Liver (tissue), 9 donors: ENCODE results near the gene BPGM. TPM values are rescaled to one million over a fixed set of nuclear protein-coding genes. Genes with fewer than 3 reads are reported as not detected.

Source experiments
- DNase-seq: peaks from one replicate; pipeline ENCODE4 v3.0.0-alpha.2; 2017; ENCODE audit warnings: low spot score
- H3K27ac ChIP-seq, 2 donors: one replicate each; pipeline ENCODE4 v1.7.0; 2013; ENCODE audit warnings: inconsistent platforms in 2 of 2, low read length in 2 of 2, control low read depth in 1 of 2, low read depth in 1 of 2, mild to moderate bottlenecking in 1 of 2
- H3K27me3 ChIP-seq, 4 donors: one replicate each; pipeline versions ENCODE4 v1.6.1 to v1.7.0; 2013; ENCODE audit warnings: low read length in 3 of 4, inconsistent platforms in 1 of 4, mild to moderate bottlenecking in 1 of 4, moderate library complexity in 1 of 4; ENCODE audit not compliant: control insufficient read depth in 4 of 4, insufficient read depth in 4 of 4
- H3K36me3 ChIP-seq, 4 donors: one replicate each; pipeline versions ENCODE4 v1.6.1 to v1.7.0; 2013; ENCODE audit warnings: low read length in 3 of 4, mild to moderate bottlenecking in 3 of 4, low read depth in 1 of 4, moderate library complexity in 1 of 4; ENCODE audit not compliant: control insufficient read depth in 4 of 4, insufficient read depth in 3 of 4
- H3K4me1 ChIP-seq, 4 donors: one replicate each; pipeline versions ENCODE4 v1.6.1 to v1.7.0; 2013; ENCODE audit warnings: low read length in 3 of 4, mild to moderate bottlenecking in 3 of 4, moderate library complexity in 1 of 4; ENCODE audit not compliant: control insufficient read depth in 4 of 4, insufficient read depth in 4 of 4
- H3K4me3 ChIP-seq, 3 donors: one replicate each; pipeline versions ENCODE4 v1.6.1 to v1.7.0; 2013; ENCODE audit warnings: low read length in 3 of 3, control low read depth in 1 of 3, low read depth in 1 of 3, mild to moderate bottlenecking in 1 of 3
- H3K9ac ChIP-seq, 2 donors: one replicate each; pipeline ENCODE4 v1.7.0; 2013; ENCODE audit warnings: low read length in 2 of 2, mild to moderate bottlenecking in 2 of 2, moderate library complexity in 2 of 2, control low read depth in 1 of 2, low read depth in 1 of 2
- H3K9me3 ChIP-seq, 4 donors: one replicate each; pipeline versions ENCODE4 v1.6.1 to v1.7.0; 2013; ENCODE audit warnings: low read length in 3 of 4; ENCODE audit not compliant: control insufficient read depth in 4 of 4
- CTCF ChIP-seq: fragments of 150-350 bp; IDR thresholded peaks from 2 replicates; pipeline ENCODE4 v1.5.1; 2017; ENCODE audit warnings: improper control_type of control experiment, low read depth, low read length; ENCODE audit not compliant: missing input control
- EGR1 ChIP-seq, 2 donors: IDR thresholded peaks; 2 replicates each; pipeline ENCODE4 v1.6.1; 2016 to 2018; ENCODE audit warnings: antibody characterized with exemption in 2 of 2, low read depth in 2 of 2
- FOXA1 ChIP-seq: IDR thresholded peaks from 2 replicates; pipeline ENCODE4 v1.6.1; 2016; ENCODE audit warnings: antibody characterized with exemption
- HNF4A ChIP-seq, 2 donors: conservative IDR thresholded peaks; 2 replicates each; pipeline ENCODE4 v1.6.1; 2016; ENCODE audit warnings: antibody characterized with exemption in 2 of 2, mild to moderate bottlenecking in 2 of 2
- JUND ChIP-seq, 2 donors: IDR thresholded peaks; 2 replicates each; pipeline ENCODE4 v1.6.1; 2016; ENCODE audit warnings: antibody characterized with exemption in 2 of 2
- MAX ChIP-seq: IDR thresholded peaks from 2 replicates; pipeline ENCODE4 v1.6.1; 2016; ENCODE audit warnings: antibody characterized with exemption
- NR2F2 ChIP-seq: IDR thresholded peaks from 2 replicates; pipeline ENCODE4 v1.6.1; 2016; ENCODE audit warnings: antibody characterized with exemption
- RAD21 ChIP-seq, 2 donors: IDR thresholded peaks; 2 replicates each; pipeline ENCODE4 v1.6.1; 2016; ENCODE audit warnings: antibody characterized with exemption in 2 of 2, mild to moderate bottlenecking in 2 of 2
- TAF1 ChIP-seq: conservative IDR thresholded peaks from 2 replicates; pipeline ENCODE4 v1.6.1; 2016; ENCODE audit warnings: antibody characterized with exemption, mild to moderate bottlenecking
- YY1 ChIP-seq: IDR thresholded peaks from 2 replicates; pipeline ENCODE4 v1.6.1; 2016; ENCODE audit warnings: antibody characterized with exemption, mild to moderate bottlenecking
- ZBTB33 ChIP-seq: IDR thresholded peaks from 2 replicates; pipeline ENCODE4 v1.6.1; 2016; ENCODE audit warnings: antibody characterized with exemption
- WGBS: extraction: QIAGEN DNeasy Blood & Tissue Kit; methylation state at CpG from one replicate; pipeline ENCODE4 v1.1.7; 2013; 5-methylcytosine and 5-hydroxymethylcytosine counted together
- polyA plus RNA-seq, 2 donors: library from polyadenylated mRNA; stranded (reverse) in 1 of 2; unstranded in 1 of 2; fragments of 200-250 nt in 1 of 2; fragments of >200 nt in 1 of 2; fragmentation: Nextera tagmentation in 1 of 2; extraction: Ambion mirVana in 1 of 2; gene quantifications; one replicate each; pipeline versions ENCODE4 v1.2.1 to v1.2.3, GENCODE V29; 2013 to 2015
- total RNA-seq, 2 donors: library from RNA; depleted of rRNA; stranded (reverse); fragments of >200 nt; gene quantifications; one replicate each; pipeline ENCODE4 v1.2.3, GENCODE V29; 2014
- TF ChIP-seq, protein P1 (sequence below): IDR thresholded peaks from 2 replicates; pipeline ENCODE4 v1.6.1; 2016; ENCODE audit warnings: antibody characterized with exemption
- TF ChIP-seq, protein P2 (sequence below): IDR thresholded peaks from 2 replicates; pipeline ENCODE4 v1.6.1; 2016; ENCODE audit warnings: antibody characterized with exemption, mild to moderate bottlenecking
- donor health status: healthy.
- donor health status: healthy.
- donor health status: healthy.
- donor health status: healthy.
- donor health status: healthy.

The BPGM gene
- total and polyA plus RNA-seq, 4 donors = 6.1 to 250 (median 7.6) TPM

DNA sequence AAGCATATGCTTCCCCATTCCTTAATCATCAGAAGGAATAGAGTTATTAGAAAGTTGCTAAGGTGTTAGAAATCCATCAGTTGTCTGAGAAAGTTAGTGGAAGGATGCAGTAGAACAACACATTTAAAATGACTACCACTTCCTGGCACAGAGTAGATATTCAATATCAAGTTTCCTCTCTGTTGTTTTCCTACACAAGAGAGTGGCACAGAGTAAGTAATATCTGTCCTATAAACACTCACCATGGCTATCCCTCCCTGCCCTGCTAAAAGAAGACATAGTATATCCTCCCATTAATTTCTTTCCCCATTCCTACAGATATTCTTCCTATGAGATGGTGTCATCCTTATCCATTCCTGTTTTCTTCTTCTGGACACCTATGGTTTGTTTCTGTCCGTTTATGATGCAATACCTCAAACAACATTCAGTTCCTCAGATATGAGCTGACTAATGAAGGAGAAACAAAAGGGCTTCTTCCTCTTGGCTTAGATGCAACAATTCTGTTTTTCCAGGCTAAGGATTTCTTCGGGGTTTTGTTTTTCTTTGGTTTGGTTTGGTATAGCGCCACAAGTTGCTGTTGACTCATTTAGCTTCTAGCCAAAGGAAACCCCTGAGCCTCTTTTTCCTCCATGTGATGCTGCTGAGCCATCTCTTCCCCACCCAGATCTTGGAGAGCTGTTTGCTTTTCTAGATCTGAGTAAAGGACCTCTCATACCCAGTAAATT is 32.9 kb upstream of the BPGM start:
- Histone ChIP-seq H3K36me3 (no peaks in the 10 kb centered on the region), H3K9me3 (no peaks in the 10 kb centered on the region), H3K9ac (no peak overlapping the region), H3K27ac (no peak overlapping the region), H3K4me1 (no peaks in the 10 kb centered on the region), H3K27me3 (peaks cover 0 to 5% (median 0%) of the 10 kb centered on the region in 4 donors), H3K4me3 (no peak overlapping the region)
- WGBS = 41% methylated on average over 3 of the region's 3 CpGs
- no peak for DNase-seq
- TF ChIP-seq EGR1 (IDR thresholded peaks at IDR 0.05; ENCODE audit: low read depth in 2 of 2) = no peak
- TF ChIP-seq CTCF = no peak
- no peak for TF ChIP-seq MAX
- TF ChIP-seq JUND (IDR thresholded peaks at IDR 0.05) = no peak
- no peak for TF ChIP-seq HNF4A (conservative IDR thresholded peaks at IDR 0.05)
- TF ChIP-seq FOXA1 = no peak
- no peak for TF ChIP-seq RAD21 (IDR thresholded peaks at IDR 0.05)
- no peak for TF ChIP-seq YY1
- TF ChIP-seq, protein P1, sequence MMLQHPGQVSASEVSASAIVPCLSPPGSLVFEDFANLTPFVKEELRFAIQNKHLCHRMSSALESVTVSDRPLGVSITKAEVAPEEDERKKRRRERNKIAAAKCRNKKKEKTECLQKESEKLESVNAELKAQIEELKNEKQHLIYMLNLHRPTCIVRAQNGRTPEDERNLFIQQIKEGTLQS = no peak
- TF ChIP-seq, protein P2, sequence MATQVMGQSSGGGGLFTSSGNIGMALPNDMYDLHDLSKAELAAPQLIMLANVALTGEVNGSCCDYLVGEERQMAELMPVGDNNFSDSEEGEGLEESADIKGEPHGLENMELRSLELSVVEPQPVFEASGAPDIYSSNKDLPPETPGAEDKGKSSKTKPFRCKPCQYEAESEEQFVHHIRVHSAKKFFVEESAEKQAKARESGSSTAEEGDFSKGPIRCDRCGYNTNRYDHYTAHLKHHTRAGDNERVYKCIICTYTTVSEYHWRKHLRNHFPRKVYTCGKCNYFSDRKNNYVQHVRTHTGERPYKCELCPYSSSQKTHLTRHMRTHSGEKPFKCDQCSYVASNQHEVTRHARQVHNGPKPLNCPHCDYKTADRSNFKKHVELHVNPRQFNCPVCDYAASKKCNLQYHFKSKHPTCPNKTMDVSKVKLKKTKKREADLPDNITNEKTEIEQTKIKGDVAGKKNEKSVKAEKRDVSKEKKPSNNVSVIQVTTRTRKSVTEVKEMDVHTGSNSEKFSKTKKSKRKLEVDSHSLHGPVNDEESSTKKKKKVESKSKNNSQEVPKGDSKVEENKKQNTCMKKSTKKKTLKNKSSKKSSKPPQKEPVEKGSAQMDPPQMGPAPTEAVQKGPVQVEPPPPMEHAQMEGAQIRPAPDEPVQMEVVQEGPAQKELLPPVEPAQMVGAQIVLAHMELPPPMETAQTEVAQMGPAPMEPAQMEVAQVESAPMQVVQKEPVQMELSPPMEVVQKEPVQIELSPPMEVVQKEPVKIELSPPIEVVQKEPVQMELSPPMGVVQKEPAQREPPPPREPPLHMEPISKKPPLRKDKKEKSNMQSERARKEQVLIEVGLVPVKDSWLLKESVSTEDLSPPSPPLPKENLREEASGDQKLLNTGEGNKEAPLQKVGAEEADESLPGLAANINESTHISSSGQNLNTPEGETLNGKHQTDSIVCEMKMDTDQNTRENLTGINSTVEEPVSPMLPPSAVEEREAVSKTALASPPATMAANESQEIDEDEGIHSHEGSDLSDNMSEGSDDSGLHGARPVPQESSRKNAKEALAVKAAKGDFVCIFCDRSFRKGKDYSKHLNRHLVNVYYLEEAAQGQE = no peak
- no peak for TF ChIP-seq ZBTB33

DNA sequence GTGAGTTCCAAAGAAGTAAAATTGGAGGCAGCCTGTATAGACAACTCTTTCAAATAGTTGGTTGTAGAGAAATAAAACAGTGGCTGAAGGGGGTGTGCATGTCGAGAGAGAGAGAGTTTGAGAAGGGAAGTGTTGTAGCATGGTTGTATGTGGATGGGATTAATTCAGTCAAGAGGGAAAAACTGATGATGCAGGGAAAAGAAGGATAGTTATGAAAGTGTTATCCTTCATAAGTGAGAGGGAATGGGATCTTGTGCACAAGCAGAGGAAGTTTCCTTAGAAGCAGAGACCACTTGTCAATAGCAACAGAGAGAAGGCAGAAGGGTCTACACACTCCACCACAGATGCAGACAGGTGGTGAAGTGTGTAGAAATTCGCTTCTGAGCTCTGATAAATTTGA is 30.0 kb upstream of the BPGM start:
- H3K9me3 ChIP-seq = no peaks in the 10 kb centered on the region
- H3K9ac ChIP-seq = no peak overlapping the region
- no peak for TF ChIP-seq TAF1
- no peak for TF ChIP-seq NR2F2
- TF ChIP-seq CTCF = no peak
- H3K27ac ChIP-seq = no peak overlapping the region
- H3K36me3 ChIP-seq = no peaks in the 10 kb centered on the region
- H3K4me1 ChIP-seq = no peaks in the 10 kb centered on the region
- H3K27me3 ChIP-seq = peaks cover 0 to 5% (median 0%) of the 10 kb centered on the region in 4 donors
- WGBS = 75% methylated on average over 2 of the region's 2 CpGs
- no peak overlapping the region for H3K4me3 ChIP-seq
- no peak for DNase-seq
